SK-N-SH (cell line): ENCODE data around the gene BORCS6. TPM values are rescaled to one million over a fixed set of nuclear protein-coding genes. Genes with fewer than 3 reads are reported as not detected.
"Not testable (repeated sequence)": the region's sequence is repeated elsewhere in the genome, so short reads cannot be mapped to it uniquely, and the experiment has no call there.

Source experiments
- CTCF ChIA-PET: fragments of 300-600, 350-600 bp; formaldehyde crosslinking; extraction: SDS; loops from one replicate; lab custom pipeline; 2021; lab: Yijun Ruan, JAX
- POLR2A ChIA-PET: fragments of 350-600 bp; sonication (Branson Sonifier 250); formaldehyde crosslinking; extraction: SDS; loops from one replicate; lab custom pipeline; 2020; ENCODE audit warnings: antibody characterized with exemption, inconsistent platforms; lab: Yijun Ruan, JAX
- DNase-seq: peaks from one replicate; pipeline ENCODE4 v3.0.0; 2012
- H2AFZ ChIP-seq: fragments of 200-600 bp; sonication (generic); 2 replicates; pipeline ENCODE4 v1.8.1; 2016; ENCODE audit warnings: antibody characterized with exemption, mild to moderate bottlenecking, low read depth
- H3F3A ChIP-seq: fragments of 200-600 bp; sonication (generic); replicated peaks from 2 replicates; pipeline ENCODE3; 2016; ENCODE audit warnings: antibody characterized with exemption, mild to moderate bottlenecking; ENCODE audit not compliant: insufficient read depth
- H3K27ac ChIP-seq, 2 experiments: fragments of 200-500 bp in 1 of 2; fragments of 200-600 bp in 1 of 2; sonication (Bioruptor generic) in 1 of 2; sonication (generic), shearing (Covaris generic) in 1 of 2; 2 replicates each; pipeline versions ENCODE4 v1.5.1 to v1.6.1; 2014 to 2016; ENCODE audit warnings: low read depth in 2 of 2, inconsistent platforms in 1 of 2, low read length in 1 of 2, mild to moderate bottlenecking in 1 of 2, mixed read lengths in 1 of 2
- H3K27me3 ChIP-seq: fragments of 200-600 bp; sonication (generic), shearing (Covaris generic); 2 replicates; pipeline ENCODE4 v1.6.1; 2016; ENCODE audit warnings: mixed run types; ENCODE audit not compliant: insufficient read depth
- H3K36me3 ChIP-seq, 2 experiments: fragments of 200-500 bp in 1 of 2; fragments of 200-600 bp in 1 of 2; sonication (Bioruptor generic) in 1 of 2; sonication (generic) in 1 of 2; replicated peaks in 1 of 2; 2 replicates each; pipeline versions ENCODE3 to v1.5.1; 2014 to 2016; ENCODE audit warnings: low read length in 1 of 2, mild to moderate bottlenecking in 1 of 2; ENCODE audit not compliant: insufficient read depth in 2 of 2, control insufficient read depth in 1 of 2
- H3K4me1 ChIP-seq, 2 experiments: fragments of 200-500 bp in 1 of 2; fragments of 200-600 bp in 1 of 2; sonication (Bioruptor generic) in 1 of 2; sonication (generic), shearing (Covaris generic) in 1 of 2; 2 replicates each; pipeline versions ENCODE4 v1.5.1 to v1.6.1; 2014 to 2016; ENCODE audit warnings: low read depth in 1 of 2, low read length in 1 of 2, mixed run types in 1 of 2; ENCODE audit not compliant: insufficient read depth in 2 of 2, control insufficient read depth in 1 of 2
- H3K4me2 ChIP-seq: fragments of 200-600 bp; sonication (generic), shearing (Covaris generic); 2 replicates; pipeline ENCODE4 v1.6.1; 2017; ENCODE audit warnings: mixed run types
- H3K4me3 ChIP-seq, 2 experiments: fragments of 200-500 bp in 1 of 2; fragments of 200-600 bp in 1 of 2; sonication (Bioruptor generic) in 1 of 2; sonication (generic), shearing (Covaris generic) in 1 of 2; 2 replicates each; pipeline versions ENCODE4 v1.5.1 to v1.8.1; 2014 to 2016; ENCODE audit warnings: low read depth in 2 of 2, inconsistent platforms in 1 of 2, low read length in 1 of 2, mild to moderate bottlenecking in 1 of 2, mixed read lengths in 1 of 2, moderate library complexity in 1 of 2
- H3K79me2 ChIP-seq: fragments of 200-600 bp; sonication (generic); 2 replicates; pipeline ENCODE4 v1.8.1; 2017; ENCODE audit warnings: mild to moderate bottlenecking; ENCODE audit not compliant: insufficient read depth
- H3K9ac ChIP-seq: fragments of 200-600 bp; sonication (generic); 2 replicates; pipeline ENCODE4 v1.6.1; 2017; ENCODE audit warnings: mixed run types
- H3K9me2 ChIP-seq: fragments of 200-600 bp; sonication (generic); 2 replicates; pipeline ENCODE4 v1.6.1; 2017; ENCODE audit warnings: mixed run types
- H3K9me3 ChIP-seq: fragments of 200-600 bp; sonication (generic); 2 replicates; pipeline ENCODE4 v1.6.1; 2017; ENCODE audit warnings: mixed run types, mild to moderate bottlenecking, moderate library complexity
- H4K20me1 ChIP-seq: fragments of 200-600 bp; sonication (generic); 2 replicates; pipeline ENCODE4 v1.6.1; 2017; ENCODE audit warnings: mild to moderate bottlenecking, mixed run types; ENCODE audit not compliant: insufficient read depth
- FOSL2 ChIP-seq: IDR thresholded peaks from 2 replicates; pipeline ENCODE4 v1.4.0; 2012; ENCODE audit warnings: low read depth, mild to moderate bottlenecking, moderate library complexity, borderline replicate concordance
- FOXJ3 ChIP-seq: sonication (generic); formaldehyde crosslinking; IDR thresholded peaks from 2 replicates; pipeline ENCODE4 v1.5.1; 2020; ENCODE audit warnings: mild to moderate bottlenecking, missing genetic modification reagents
- FOXM1 ChIP-seq: IDR thresholded peaks from 2 replicates; pipeline ENCODE4 v1.4.0; 2012; ENCODE audit warnings: low read depth, mild to moderate bottlenecking
- GABPA ChIP-seq: IDR thresholded peaks from 2 replicates; pipeline ENCODE4 v1.4.0; 2012; ENCODE audit warnings: low read depth, mild to moderate bottlenecking
- POLR2AphosphoS5 ChIP-seq: IDR thresholded peaks from 2 replicates; pipeline ENCODE4 v1.6.1; 2012; ENCODE audit warnings: low read depth, low read length
- SIN3A ChIP-seq: IDR thresholded peaks from 2 replicates; pipeline ENCODE4 v1.6.1; 2012; ENCODE audit warnings: low read depth, mild to moderate bottlenecking, low read length, moderate library complexity, borderline replicate concordance
- TAF1 ChIP-seq: IDR thresholded peaks from 2 replicates; pipeline ENCODE4 v1.6.1; 2012; ENCODE audit warnings: low read depth, mild to moderate bottlenecking, low read length, moderate library complexity, borderline replicate concordance
- YY1 ChIP-seq: IDR thresholded peaks from 2 replicates; pipeline ENCODE4 v1.4.0; 2012; ENCODE audit warnings: low read depth, mild to moderate bottlenecking
- WGBS: methylation state at CpG from one replicate; pipeline ENCODE4 v1.1.6; 2017; ENCODE audit warnings: low lambda C conversion rate; 5-methylcytosine and 5-hydroxymethylcytosine counted together
- polyA plus RNA-seq, 3 experiments: library from polyadenylated mRNA; depleted of rRNA; stranded (reverse); fragments of >200 nt; gene quantifications; 2 replicates each; pipeline ENCODE4 v1.2.3, GENCODE V29; 2012
- TF ChIP-seq, protein P1 (sequence below): IDR thresholded peaks from 2 replicates; pipeline ENCODE4 v1.4.0; 2012; ENCODE audit warnings: low read depth, borderline replicate concordance
- TF ChIP-seq, protein P2 (sequence below): IDR thresholded peaks from 2 replicates; pipeline ENCODE4; 2012
- TF ChIP-seq, protein P3 (sequence below): fragments of 150-350 bp; IDR thresholded peaks from 2 replicates; pipeline ENCODE4 v1.6.1; 2016; ENCODE audit warnings: mild to moderate bottlenecking, low read depth, low read length
- TF ChIP-seq, protein P4 (sequence below): IDR thresholded peaks from 2 replicates; pipeline ENCODE4 v1.4.0; 2012; ENCODE audit warnings: low read depth

Gene BORCS6
- polyA plus RNA-seq, 1 of the 3 experiments (the other 2 are of a cell fraction) = 4.3 TPM

DNA sequence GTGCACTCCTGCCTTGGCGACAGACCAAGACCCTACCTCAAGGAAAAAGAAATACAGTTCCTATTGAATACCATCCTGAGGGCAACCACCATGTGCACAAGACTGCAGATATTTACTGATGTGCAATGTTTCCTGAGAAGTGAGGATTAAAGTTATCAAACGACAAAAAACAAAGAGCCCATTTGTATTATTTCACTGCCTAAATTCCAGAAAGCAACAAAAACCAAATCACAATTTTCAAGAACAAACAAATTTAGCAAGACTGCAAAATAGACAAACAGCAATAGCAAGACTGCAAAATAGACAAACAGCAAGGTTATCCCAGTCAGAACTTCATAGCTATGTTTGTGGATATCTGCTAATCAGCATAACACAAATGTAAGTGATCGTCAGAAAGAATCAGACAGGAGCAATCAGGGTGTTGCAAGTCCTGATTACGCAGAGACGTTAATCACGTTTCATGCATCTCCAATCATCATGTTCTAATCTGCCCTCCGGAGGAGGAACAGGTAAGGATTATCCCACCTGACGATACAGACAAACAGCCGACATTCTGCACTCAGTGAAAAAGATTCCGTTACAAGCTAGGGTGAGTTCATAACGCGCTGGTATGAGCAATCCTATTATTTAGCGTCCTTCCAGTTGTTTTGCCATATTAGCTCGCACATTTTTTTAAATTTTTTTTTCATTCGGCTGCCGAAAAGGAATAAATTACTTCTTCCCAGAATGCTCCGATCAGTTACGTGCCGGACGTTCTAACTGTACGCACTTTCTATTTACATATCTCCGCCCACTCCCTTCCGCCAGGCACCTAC, 16.7 kb downstream of the BORCS6 start (continued):
- TF ChIP-seq, protein P1, sequence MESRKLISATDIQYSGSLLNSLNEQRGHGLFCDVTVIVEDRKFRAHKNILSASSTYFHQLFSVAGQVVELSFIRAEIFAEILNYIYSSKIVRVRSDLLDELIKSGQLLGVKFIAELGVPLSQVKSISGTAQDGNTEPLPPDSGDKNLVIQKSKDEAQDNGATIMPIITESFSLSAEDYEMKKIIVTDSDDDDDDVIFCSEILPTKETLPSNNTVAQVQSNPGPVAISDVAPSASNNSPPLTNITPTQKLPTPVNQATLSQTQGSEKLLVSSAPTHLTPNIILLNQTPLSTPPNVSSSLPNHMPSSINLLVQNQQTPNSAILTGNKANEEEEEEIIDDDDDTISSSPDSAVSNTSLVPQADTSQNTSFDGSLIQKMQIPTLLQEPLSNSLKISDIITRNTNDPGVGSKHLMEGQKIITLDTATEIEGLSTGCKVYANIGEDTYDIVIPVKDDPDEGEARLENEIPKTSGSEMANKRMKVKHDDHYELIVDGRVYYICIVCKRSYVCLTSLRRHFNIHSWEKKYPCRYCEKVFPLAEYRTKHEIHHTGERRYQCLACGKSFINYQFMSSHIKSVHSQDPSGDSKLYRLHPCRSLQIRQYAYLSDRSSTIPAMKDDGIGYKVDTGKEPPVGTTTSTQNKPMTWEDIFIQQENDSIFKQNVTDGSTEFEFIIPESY = peak; percentile 94
- TF ChIP-seq FOSL2 = peak; percentile 52; the same call in 1 of the 2 replicates
- TF ChIP-seq GABPA = peak; percentile 56
- TF ChIP-seq FOXJ3 (CRISPR knock-in tag) = 0 out of 2 replicates have a peak, but pooled peaks have one; percentile 49
- TF ChIP-seq, protein P2, sequence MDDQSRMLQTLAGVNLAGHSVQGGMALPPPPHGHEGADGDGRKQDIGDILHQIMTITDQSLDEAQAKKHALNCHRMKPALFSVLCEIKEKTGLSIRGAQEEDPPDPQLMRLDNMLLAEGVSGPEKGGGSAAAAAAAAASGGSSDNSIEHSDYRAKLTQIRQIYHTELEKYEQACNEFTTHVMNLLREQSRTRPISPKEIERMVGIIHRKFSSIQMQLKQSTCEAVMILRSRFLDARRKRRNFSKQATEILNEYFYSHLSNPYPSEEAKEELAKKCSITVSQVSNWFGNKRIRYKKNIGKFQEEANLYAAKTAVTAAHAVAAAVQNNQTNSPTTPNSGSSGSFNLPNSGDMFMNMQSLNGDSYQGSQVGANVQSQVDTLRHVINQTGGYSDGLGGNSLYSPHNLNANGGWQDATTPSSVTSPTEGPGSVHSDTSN = peak; percentile 81
- TF ChIP-seq, protein P3, sequence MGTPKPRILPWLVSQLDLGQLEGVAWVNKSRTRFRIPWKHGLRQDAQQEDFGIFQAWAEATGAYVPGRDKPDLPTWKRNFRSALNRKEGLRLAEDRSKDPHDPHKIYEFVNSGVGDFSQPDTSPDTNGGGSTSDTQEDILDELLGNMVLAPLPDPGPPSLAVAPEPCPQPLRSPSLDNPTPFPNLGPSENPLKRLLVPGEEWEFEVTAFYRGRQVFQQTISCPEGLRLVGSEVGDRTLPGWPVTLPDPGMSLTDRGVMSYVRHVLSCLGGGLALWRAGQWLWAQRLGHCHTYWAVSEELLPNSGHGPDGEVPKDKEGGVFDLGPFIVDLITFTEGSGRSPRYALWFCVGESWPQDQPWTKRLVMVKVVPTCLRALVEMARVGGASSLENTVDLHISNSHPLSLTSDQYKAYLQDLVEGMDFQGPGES = no peak
- no peak for TF ChIP-seq YY1
- TF ChIP-seq, protein P4, sequence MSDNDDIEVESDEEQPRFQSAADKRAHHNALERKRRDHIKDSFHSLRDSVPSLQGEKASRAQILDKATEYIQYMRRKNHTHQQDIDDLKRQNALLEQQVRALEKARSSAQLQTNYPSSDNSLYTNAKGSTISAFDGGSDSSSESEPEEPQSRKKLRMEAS = peak; percentile 9; the same call in 1 of the 2 replicates
- peak; percentile 70 for TF ChIP-seq TAF1
- peak; percentile 100 for TF ChIP-seq POLR2AphosphoS5
- peak; percentile 100 for TF ChIP-seq SIN3A
- no peak for TF ChIP-seq FOXM1

DNA sequence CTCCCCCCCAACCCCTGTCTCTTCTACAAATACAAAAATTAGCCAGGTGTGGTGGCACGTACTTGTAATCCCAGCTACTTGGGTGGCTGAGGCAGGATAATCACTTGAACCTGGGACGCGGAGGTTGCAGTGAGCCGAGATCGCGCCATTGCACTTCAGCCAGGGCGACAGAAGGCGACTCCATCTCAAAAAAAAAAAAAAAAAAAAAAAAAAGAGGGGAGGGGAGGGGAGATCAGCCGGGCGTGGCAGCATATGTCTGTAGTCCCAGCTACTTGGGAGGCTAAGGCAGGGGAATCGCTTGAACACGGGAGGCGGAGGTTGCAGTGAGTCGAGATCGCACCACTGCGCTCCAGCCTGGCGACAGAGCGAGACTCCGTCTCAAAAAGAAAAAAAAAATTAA, 19.8 kb downstream of the BORCS6 start:
- H3K36me3 ChIP-seq, H3K9me3 ChIP-seq, H3K9me2 ChIP-seq, H4K20me1 ChIP-seq, POLR2A ChIA-PET, H3K4me2 ChIP-seq, H3K9ac ChIP-seq, H3K27me3 ChIP-seq, H3K27ac ChIP-seq, DNase-seq, H2AFZ ChIP-seq, H3K4me3 ChIP-seq, H3K79me2 ChIP-seq: not testable (repeated sequence)
- Histone ChIP-seq H3F3A (peaks cover 32% of the 10 kb centered on the region), H3K4me1 (peaks cover 3 to 13% of the 10 kb centered on the region in 2 experiments; a peak in 1 of 4 replicates)
- CTCF ChIA-PET = interaction anchor here (0.9 kb wide), 1 partner anchor 11 kb away, joined by 3 read pairs; no protein-coding TSS in a partner anchor
- 94% methylated on average over 19 of the region's 19 CpGs for WGBS
